ENCODE data around the gene XRCC5.
"Not testable (repeated sequence)": the region's sequence is repeated elsewhere in the genome, so short reads cannot be mapped to it uniquely, and the experiment has no call there.

Gene XRCC5

GRCh38 chr2:216119986-216120385, 10.8 kb downstream of the XRCC5 start:
- DNase-seq = no peak

GRCh38 chr2:216121255-216121654, 12.1 kb downstream of the XRCC5 start:
- no peak for DNase-seq

- DNase-seq = peak; percentile 21
Measured at GRCh38 chr2:216126943-216127342, 17.8 kb downstream of the XRCC5 start.

- DNase-seq = no peak
Measured at GRCh38 chr2:216130346-216130971, 21.3 kb downstream of the XRCC5 start.

- no peak for DNase-seq
Measured at GRCh38 chr2:216131175-216131926, 22.2 kb downstream of the XRCC5 start.

- DNase-seq = no peak
Measured at GRCh38 chr2:216132585-216132984, 23.4 kb downstream of the XRCC5 start.

- no peak for DNase-seq
Measured at GRCh38 chr2:216133397-216133796, 24.2 kb downstream of the XRCC5 start.

GRCh38 chr2:216134958-216135541, 25.9 kb downstream of the XRCC5 start:
- DNase-seq = no peak

GRCh38 chr2:216139884-216140283, 30.7 kb downstream of the XRCC5 start:
- DNase-seq = peak; percentile 24

GRCh38 chr2:216141516-216141915, 32.4 kb downstream of the XRCC5 start:
- DNase-seq = not testable (repeated sequence)

GRCh38 chr2:216142540-216142939, 33.4 kb downstream of the XRCC5 start:
- DNase-seq = peak; percentile 23

GRCh38 chr2:216144372-216144771, 35.2 kb downstream of the XRCC5 start:
- no peak for DNase-seq

GRCh38 chr2:216144857-216145256, 35.7 kb downstream of the XRCC5 start:
- DNase-seq = no peak

GRCh38 chr2:216146573-216146972, 37.4 kb downstream of the XRCC5 start:
- DNase-seq = no peak

GRCh38 chr2:216147172-216148131, 38.3 kb downstream of the XRCC5 start:
- no peak for DNase-seq

- DNase-seq = no peak
Measured at GRCh38 chr2:216148983-216149382, 39.8 kb downstream of the XRCC5 start.

GRCh38 chr2:216149741-216150140, 40.6 kb downstream of the XRCC5 start:
- no peak for DNase-seq

- DNase-seq = no peak
Measured at GRCh38 chr2:216151313-216152025, 42.3 kb downstream of the XRCC5 start.

GRCh38 chr2:216155954-216156353, 46.8 kb downstream of the XRCC5 start:
- no peak for DNase-seq

- no peak for DNase-seq
Measured at GRCh38 chr2:216156822-216157221, 47.7 kb downstream of the XRCC5 start.

GRCh38 chr2:216159144-216159543, 50.0 kb downstream of the XRCC5 start:
- DNase-seq = no peak

- no peak for DNase-seq
Measured at GRCh38 chr2:216159646-216160045, 50.5 kb downstream of the XRCC5 start.
